ENCODE data around the gene FXYD2. TPM values are rescaled to one million over a fixed set of nuclear protein-coding genes. Genes with fewer than 3 reads are reported as not detected.

Gene FXYD2
- total and polyA plus RNA-seq, 2 donors (not counting 1 experiment from before 2014, with no cell fraction given): 0.18 to 0.33 TPM

DNA sequence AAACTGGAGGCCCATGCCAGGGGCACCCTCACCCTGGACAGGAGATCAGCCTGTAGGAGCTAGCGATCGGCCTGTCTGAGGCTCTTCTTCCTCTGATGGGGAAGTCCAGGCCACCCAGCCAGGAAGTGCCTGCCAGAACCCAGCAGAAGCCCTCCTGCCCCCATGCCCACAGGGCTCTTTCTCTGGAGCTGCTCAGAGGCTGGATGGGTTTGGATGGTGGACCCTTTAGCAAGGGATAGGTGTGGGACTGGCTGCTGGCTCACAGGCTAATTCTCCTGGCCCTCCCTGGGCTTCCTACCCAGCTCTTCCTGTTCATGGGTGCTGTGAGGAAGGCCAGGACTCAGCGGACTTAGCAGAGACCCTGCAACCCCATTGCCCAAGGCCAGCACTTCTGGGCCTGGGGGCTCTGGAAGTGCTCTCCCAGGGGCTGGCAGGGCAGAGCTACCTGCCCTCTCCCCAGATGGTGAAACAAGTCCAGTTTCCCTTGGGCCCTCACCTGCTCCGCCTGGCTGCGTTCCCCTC is 7.6 kb downstream of the FXYD2 start:
- Histone ChIP-seq H3K4me3 (replicated peaks in 1 of 4; ENCODE audit: control extremely low read depth in 1 of 4, insufficient read depth in 1 of 4, low read depth in 3 of 4, low read length in 4 of 4) (no peak overlapping the region), H3K79me2 (ENCODE audit: control insufficient read depth, insufficient read depth, low read length) (no peaks in the 10 kb centered on the region), H3K4me1 (ENCODE audit: control insufficient read depth, extremely low read depth, insufficient read depth, low read length) (no peaks in the 10 kb centered on the region), H3K27me3 (ENCODE audit: control insufficient read depth, insufficient read depth, low read length) (no peaks in the 10 kb centered on the region), H3K36me3 (ENCODE audit: control insufficient read depth, insufficient read depth, low read length) (no peaks in the 10 kb centered on the region), H4K20me1 (ENCODE audit: control insufficient read depth, extremely low read depth, insufficient read depth, low read length) (no peaks in the 10 kb centered on the region), H3K9ac (ENCODE audit: insufficient read depth, low read length) (no peak overlapping the region), H3K27ac (ENCODE audit: insufficient read depth, low read length) (no peak overlapping the region), H3K9me3 (ENCODE audit: control insufficient read depth, insufficient read depth, low read depth, low read length) (no peaks in the 10 kb centered on the region), H3K4me2 (ENCODE audit: extremely low read depth, insufficient read depth, low read length) (no peak overlapping the region), H2AFZ (ENCODE audit: low read length) (no peak overlapping the region)
- no peak for DNase-seq (ENCODE audit: low read depth in 2 of 2)
- TF ChIP-seq, protein P1, sequence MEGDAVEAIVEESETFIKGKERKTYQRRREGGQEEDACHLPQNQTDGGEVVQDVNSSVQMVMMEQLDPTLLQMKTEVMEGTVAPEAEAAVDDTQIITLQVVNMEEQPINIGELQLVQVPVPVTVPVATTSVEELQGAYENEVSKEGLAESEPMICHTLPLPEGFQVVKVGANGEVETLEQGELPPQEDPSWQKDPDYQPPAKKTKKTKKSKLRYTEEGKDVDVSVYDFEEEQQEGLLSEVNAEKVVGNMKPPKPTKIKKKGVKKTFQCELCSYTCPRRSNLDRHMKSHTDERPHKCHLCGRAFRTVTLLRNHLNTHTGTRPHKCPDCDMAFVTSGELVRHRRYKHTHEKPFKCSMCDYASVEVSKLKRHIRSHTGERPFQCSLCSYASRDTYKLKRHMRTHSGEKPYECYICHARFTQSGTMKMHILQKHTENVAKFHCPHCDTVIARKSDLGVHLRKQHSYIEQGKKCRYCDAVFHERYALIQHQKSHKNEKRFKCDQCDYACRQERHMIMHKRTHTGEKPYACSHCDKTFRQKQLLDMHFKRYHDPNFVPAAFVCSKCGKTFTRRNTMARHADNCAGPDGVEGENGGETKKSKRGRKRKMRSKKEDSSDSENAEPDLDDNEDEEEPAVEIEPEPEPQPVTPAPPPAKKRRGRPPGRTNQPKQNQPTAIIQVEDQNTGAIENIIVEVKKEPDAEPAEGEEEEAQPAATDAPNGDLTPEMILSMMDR (conservative IDR thresholded peaks at IDR 0.05 in 1 of 2, IDR thresholded peaks at IDR 0.05 in 1 of 2; ENCODE audit: low read depth in 1 of 2, low read length in 2 of 2): no peak
- TF ChIP-seq EZH2 (IDR thresholded peaks at IDR 0.05; ENCODE audit: low read length, missing control alignments): no peak

DNA sequence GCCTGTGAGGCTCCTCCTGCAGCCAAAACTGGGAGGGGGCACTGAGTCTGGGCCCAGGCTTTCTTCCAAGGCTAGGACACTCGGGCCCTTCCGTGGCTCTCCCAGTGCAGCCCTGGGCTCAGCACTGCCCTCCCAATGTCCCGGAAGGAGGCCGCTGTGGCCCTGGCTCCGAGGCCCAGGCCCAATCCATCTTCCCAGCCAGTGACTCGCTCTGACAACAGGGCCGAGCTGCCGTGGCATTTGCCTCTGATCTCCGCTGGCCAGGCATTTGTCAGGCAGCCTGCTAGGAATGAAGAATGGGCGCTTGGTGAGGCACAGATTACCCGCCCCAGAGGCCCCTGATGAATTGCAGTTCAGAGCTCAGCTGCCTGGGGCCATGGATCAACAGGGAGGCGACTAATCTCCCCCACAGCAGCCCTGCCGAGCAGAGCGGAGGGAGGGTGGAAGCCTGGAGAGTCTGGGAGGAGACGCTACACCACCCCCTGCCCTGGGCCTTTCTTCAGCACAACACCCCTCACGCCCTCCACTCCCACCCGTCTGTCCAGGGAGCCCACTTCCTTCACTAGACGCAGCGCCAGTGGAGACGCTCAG is 8.3 kb downstream of the FXYD2 start:
- Histone ChIP-seq H3K4me3 (replicated peaks in 1 of 4; ENCODE audit: control extremely low read depth in 1 of 4, insufficient read depth in 1 of 4, low read depth in 3 of 4, low read length in 4 of 4) (no peak overlapping the region), H3K9ac (ENCODE audit: insufficient read depth, low read length) (no peak overlapping the region), H3K36me3 (ENCODE audit: control insufficient read depth, insufficient read depth, low read length) (no peaks in the 10 kb centered on the region), H3K79me2 (ENCODE audit: control insufficient read depth, insufficient read depth, low read length) (no peaks in the 10 kb centered on the region), H3K9me3 (ENCODE audit: control insufficient read depth, insufficient read depth, low read depth, low read length) (no peaks in the 10 kb centered on the region), H4K20me1 (ENCODE audit: control insufficient read depth, extremely low read depth, insufficient read depth, low read length) (no peaks in the 10 kb centered on the region), H3K4me1 (ENCODE audit: control insufficient read depth, extremely low read depth, insufficient read depth, low read length) (no peaks in the 10 kb centered on the region), H3K27ac (ENCODE audit: insufficient read depth, low read length) (no peak overlapping the region), H3K27me3 (ENCODE audit: control insufficient read depth, insufficient read depth, low read length) (no peaks in the 10 kb centered on the region), H2AFZ (ENCODE audit: low read length) (peak overlapping the region; percentile 49), H3K4me2 (ENCODE audit: extremely low read depth, insufficient read depth, low read length) (no peak overlapping the region)
- TF ChIP-seq, protein P1 (conservative IDR thresholded peaks at IDR 0.05 in 1 of 2, IDR thresholded peaks at IDR 0.05 in 1 of 2; ENCODE audit: low read depth in 1 of 2, low read length in 2 of 2): no peak
- no peak for TF ChIP-seq EZH2 (IDR thresholded peaks at IDR 0.05; ENCODE audit: low read length, missing control alignments)
- peak; percentile 50 to 63 for DNase-seq (ENCODE audit: low read depth in 2 of 2)

GRCh38 chr11:117815262-117815803 is 9.2 kb downstream of the FXYD2 start:
- Histone ChIP-seq H3K27me3 (ENCODE audit: control insufficient read depth, insufficient read depth, low read length) (no peaks in the 10 kb centered on the region), H3K4me2 (ENCODE audit: extremely low read depth, insufficient read depth, low read length) (no peak overlapping the region), H3K27ac (ENCODE audit: insufficient read depth, low read length) (no peak overlapping the region), H4K20me1 (ENCODE audit: control insufficient read depth, extremely low read depth, insufficient read depth, low read length) (no peaks in the 10 kb centered on the region), H3K4me1 (ENCODE audit: control insufficient read depth, extremely low read depth, insufficient read depth, low read length) (no peaks in the 10 kb centered on the region), H3K36me3 (ENCODE audit: control insufficient read depth, insufficient read depth, low read length) (no peaks in the 10 kb centered on the region), H3K79me2 (ENCODE audit: control insufficient read depth, insufficient read depth, low read length) (no peaks in the 10 kb centered on the region), H3K9me3 (ENCODE audit: control insufficient read depth, insufficient read depth, low read depth, low read length) (no peaks in the 10 kb centered on the region), H3K9ac (ENCODE audit: insufficient read depth, low read length) (no peak overlapping the region), H3K4me3 (replicated peaks in 1 of 4; ENCODE audit: control extremely low read depth in 1 of 4, insufficient read depth in 1 of 4, low read depth in 3 of 4, low read length in 4 of 4) (no peak overlapping the region), H2AFZ (ENCODE audit: low read length) (no peak overlapping the region)
- DNase-seq (ENCODE audit: low read depth in 2 of 2): no peak
- TF ChIP-seq EZH2 (IDR thresholded peaks at IDR 0.05; ENCODE audit: low read length, missing control alignments): no peak
